HUES6 (cell line): ENCODE data around the gene TP63.

Experiments used
- H3K27ac ChIP-seq: 2 replicates; pipeline ENCODE4 v1.7.0; 2013; ENCODE audit warnings: low read depth, mild to moderate bottlenecking, low read length, inconsistent platforms
- H3K27me3 ChIP-seq: 2 replicates; pipeline ENCODE4 v1.6.1; 2013; ENCODE audit warnings: low read length; ENCODE audit not compliant: control insufficient read depth, insufficient read depth
- H3K36me3 ChIP-seq: 2 replicates; pipeline ENCODE4 v1.6.1; 2013; ENCODE audit warnings: low read length; ENCODE audit not compliant: control insufficient read depth, insufficient read depth
- H3K4me1 ChIP-seq: 2 replicates; pipeline ENCODE4 v1.6.1; 2013; ENCODE audit warnings: low read length; ENCODE audit not compliant: control insufficient read depth, insufficient read depth
- H3K4me3 ChIP-seq: 2 replicates; pipeline ENCODE4 v1.5.1; 2013; ENCODE audit warnings: low read depth, low read length
- H3K9ac ChIP-seq: one replicate; pipeline ENCODE4 v1.6.1; 2013; ENCODE audit warnings: mild to moderate bottlenecking, low read length
- H3K9me3 ChIP-seq: 2 replicates; pipeline ENCODE4 v1.6.1; 2013; ENCODE audit warnings: low read depth, low read length; ENCODE audit not compliant: control insufficient read depth, insufficient read depth

Gene TP63

DNA sequence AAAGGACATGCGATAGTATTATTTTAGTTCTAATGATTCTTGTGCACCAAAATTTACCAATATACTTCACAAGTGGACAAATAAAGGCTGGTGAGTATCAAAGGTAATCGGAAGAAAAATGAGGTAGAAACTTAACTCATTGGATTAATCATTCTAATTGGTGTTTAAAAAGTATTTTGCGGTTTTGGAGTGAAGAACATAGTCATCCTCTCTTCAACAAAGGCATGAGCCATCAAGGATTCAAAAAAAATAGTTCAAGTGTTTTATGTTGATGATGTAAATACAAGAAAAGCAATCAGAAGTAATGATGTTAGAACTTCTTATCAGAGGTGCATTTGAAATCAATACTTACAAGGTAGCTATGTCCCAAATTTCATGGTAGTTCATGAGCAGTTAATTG is 268.0 kb downstream of the TP63 start:
- no peak overlapping the region for H3K4me3 ChIP-seq
- no peaks in the 10 kb centered on the region for H3K36me3 ChIP-seq
- no peaks in the 10 kb centered on the region for H3K9me3 ChIP-seq
- peaks cover 6% of the 10 kb centered on the region; the same call in 1 of the 2 replicates for H3K4me1 ChIP-seq
- H3K9ac ChIP-seq, result no peak overlapping the region
- no peaks in the 10 kb centered on the region for H3K27me3 ChIP-seq
- H3K27ac ChIP-seq, result no peak overlapping the region

DNA sequence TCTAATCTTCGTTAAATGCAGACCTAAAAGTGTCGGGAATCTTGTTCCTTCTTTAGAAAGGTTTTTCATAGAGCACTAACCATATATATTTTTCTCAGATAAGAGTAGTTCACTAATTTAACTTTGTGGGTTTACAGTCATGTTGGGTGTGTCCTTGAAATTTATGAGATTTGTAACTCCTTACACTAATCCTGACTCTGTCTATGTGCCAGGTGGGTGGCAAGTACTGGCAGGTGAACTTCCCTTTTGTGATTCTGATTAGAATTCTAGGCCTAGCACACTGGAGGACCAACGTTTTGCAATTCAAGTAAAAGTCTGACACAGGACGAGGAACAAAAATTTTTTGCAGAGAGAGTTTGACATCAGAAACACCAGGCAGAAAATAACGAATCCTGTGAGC is 269.4 kb downstream of the TP63 start:
- no peaks in the 10 kb centered on the region for H3K27me3 ChIP-seq
- peaks cover 6% of the 10 kb centered on the region; the same call in 1 of the 2 replicates for H3K4me1 ChIP-seq
- no peak overlapping the region for H3K9ac ChIP-seq
- H3K36me3 ChIP-seq, result no peaks in the 10 kb centered on the region
- H3K9me3 ChIP-seq, result no peaks in the 10 kb centered on the region
- no peak overlapping the region for H3K27ac ChIP-seq
- no peak overlapping the region for H3K4me3 ChIP-seq

DNA sequence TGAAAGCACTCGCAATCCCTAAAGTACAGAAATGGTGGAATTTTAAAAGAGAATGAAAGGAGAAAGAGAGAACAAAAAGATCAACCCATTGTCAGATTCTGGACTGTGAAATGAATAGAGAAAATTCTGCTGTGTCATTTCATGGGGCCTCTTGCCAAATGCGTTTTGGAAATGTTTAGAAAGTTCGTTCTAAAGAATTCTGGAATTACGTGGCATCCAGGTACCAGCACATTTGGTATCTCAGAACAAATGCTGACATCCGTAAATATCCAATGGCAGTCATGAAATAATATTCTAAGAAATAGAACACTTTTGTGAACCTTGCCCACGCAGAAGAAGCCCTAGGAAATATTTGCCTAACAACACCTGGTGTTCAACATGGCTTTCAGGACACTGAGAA is 270.3 kb downstream of the TP63 start:
- Histone ChIP-seq H3K4me1 (peaks cover 6% of the 10 kb centered on the region; the same call in 1 of the 2 replicates), H3K9me3 (no peaks in the 10 kb centered on the region), H3K9ac (no peak overlapping the region), H3K27me3 (no peaks in the 10 kb centered on the region), H3K27ac (no peak overlapping the region), H3K4me3 (no peak overlapping the region), H3K36me3 (no peaks in the 10 kb centered on the region)

- Histone ChIP-seq H3K27ac (no peak overlapping the region), H3K9me3 (no peaks in the 10 kb centered on the region), H3K36me3 (no peaks in the 10 kb centered on the region), H3K9ac (no peak overlapping the region), H3K4me1 (peaks cover 6% of the 10 kb centered on the region; the same call in 1 of the 2 replicates), H3K27me3 (no peaks in the 10 kb centered on the region), H3K4me3 (no peak overlapping the region)
These were observed 271.3 kb downstream of the TP63 start for GRCh38 chr3:189902230-189903186.

DNA sequence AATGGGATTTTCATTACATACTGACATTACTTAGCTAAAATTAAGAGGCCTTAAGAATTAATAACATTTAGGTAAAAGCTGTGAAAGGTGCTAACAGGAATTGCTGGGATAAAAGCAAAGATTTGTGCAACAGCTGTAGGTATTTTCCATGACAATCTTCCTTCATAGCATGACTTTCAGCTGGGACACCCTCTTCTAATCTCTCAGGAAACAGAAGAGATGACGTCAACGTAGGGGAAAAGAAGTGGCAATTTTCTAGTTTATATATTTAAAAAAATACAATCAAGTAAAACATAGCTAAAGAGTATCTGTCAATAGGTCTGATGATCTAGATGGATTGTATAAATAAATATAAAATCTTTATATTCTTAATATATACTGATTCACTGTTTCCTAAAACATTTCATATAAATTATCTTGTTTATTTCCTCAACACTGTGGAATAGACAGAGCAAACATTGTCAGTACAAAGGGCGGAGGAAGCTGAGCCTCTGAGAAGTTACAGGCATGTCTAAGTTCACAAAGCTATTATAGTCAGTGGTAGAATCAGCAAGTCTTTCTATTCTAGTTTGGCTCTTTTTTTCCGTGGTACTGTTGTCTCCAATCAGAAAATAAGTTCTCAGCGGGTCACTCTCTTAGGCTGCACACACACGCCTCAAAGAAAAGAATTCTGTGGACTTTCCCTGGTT is 272.5 kb downstream of the TP63 start:
- Histone ChIP-seq H3K27ac (no peak overlapping the region), H3K4me1 (peaks cover 10% of the 10 kb centered on the region), H3K9ac (no peak overlapping the region), H3K27me3 (no peaks in the 10 kb centered on the region), H3K36me3 (no peaks in the 10 kb centered on the region), H3K9me3 (no peaks in the 10 kb centered on the region), H3K4me3 (no peak overlapping the region)

DNA sequence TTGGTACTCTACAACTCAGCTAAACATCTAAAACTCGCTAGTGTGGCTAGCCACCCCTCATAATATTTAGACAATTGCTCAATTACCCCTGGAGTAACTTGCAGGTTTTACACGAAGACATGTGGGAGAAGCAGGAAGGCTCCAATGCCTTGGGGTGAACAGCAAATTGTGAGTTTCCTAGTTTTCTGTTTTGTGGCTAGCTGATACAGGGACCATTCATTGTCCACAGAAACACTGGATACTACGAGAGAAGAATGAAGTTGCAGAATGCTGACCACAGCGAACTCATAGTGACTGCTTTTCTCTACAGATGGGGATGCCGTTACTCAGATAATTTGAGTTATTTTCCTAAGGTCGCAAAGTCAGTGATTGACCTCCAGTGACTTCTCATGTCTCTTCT is 276.6 kb downstream of the TP63 start:
- peaks cover 7% of the 10 kb centered on the region; the same call in 1 of the 2 replicates for H3K4me1 ChIP-seq
- H3K27ac ChIP-seq, result no peak overlapping the region
- no peak overlapping the region for H3K9ac ChIP-seq
- H3K4me3 ChIP-seq, result no peak overlapping the region
- no peaks in the 10 kb centered on the region for H3K9me3 ChIP-seq
- H3K36me3 ChIP-seq, result no peaks in the 10 kb centered on the region
- H3K27me3 ChIP-seq, result no peaks in the 10 kb centered on the region

DNA sequence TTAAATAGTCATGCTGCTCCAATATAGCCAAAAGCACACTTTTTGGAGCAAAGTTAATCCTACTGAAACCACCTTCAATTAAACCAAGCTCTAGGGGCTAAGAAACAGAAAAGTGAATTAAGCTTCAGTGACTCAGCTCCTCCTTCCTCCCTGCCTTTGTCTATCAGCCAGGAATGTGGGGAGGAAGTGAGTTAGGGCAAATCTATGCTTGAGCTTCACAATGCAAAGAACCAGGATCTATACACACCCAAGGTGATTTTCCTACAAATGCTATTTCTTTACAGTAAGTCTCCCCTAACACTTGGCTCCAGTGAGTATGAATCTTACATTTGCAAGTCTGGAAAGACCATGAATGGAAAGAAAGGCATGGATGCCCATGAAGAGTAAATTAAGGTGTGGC is 277.5 kb downstream of the TP63 start:
- Histone ChIP-seq H3K27me3 (no peaks in the 10 kb centered on the region), H3K4me3 (no peak overlapping the region), H3K4me1 (peaks cover 4% of the 10 kb centered on the region; the same call in 1 of the 2 replicates), H3K9me3 (no peaks in the 10 kb centered on the region), H3K27ac (no peak overlapping the region), H3K9ac (no peak overlapping the region), H3K36me3 (no peaks in the 10 kb centered on the region)

DNA sequence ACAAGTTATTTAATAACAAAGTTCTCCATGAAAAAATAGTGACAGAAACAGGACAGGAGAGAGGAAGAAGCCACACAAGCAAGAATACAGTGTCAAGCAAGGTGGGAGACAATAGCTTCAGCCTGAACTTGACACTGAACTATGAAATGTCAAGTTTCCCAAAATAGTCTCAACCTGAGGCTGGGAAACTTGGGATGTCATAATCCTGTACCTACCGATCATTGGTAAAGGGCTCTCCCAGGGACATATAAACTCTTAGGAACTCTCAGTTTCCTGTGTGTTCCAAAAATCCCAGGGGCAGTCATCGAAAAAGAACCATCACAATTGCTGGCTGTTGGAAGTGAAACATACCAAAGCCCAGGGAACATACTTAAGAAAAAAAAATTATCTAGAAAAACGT is 277.9 kb downstream of the TP63 start:
- H3K9ac ChIP-seq, result no peak overlapping the region
- H3K4me1 ChIP-seq, result peaks cover 4% of the 10 kb centered on the region; the same call in 1 of the 2 replicates
- H3K36me3 ChIP-seq, result no peaks in the 10 kb centered on the region
- H3K9me3 ChIP-seq, result no peaks in the 10 kb centered on the region
- H3K4me3 ChIP-seq, result no peak overlapping the region
- H3K27me3 ChIP-seq, result no peaks in the 10 kb centered on the region
- no peak overlapping the region for H3K27ac ChIP-seq

DNA sequence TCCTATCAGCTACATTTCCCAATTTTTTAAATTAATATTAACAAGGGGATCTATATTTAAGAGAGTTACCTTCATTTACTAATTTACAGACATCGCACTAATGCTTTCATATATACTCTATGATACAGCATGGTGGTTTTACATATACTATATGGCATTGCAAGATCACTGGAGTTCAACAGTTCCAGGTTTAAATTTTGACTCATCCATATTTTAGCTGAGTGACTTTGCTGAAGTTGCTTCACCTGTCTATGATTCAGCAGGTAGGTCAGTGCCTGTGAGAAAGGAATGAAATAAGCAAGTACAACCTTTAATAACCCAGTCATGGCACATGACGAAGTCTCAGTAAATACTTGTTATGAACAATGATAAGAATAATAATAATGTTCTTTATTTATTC is 278.4 kb downstream of the TP63 start:
- Histone ChIP-seq H3K4me3 (no peak overlapping the region), H3K36me3 (no peaks in the 10 kb centered on the region), H3K9ac (no peak overlapping the region), H3K4me1 (peaks cover 4% of the 10 kb centered on the region; the same call in 1 of the 2 replicates), H3K27ac (no peak overlapping the region), H3K27me3 (no peaks in the 10 kb centered on the region), H3K9me3 (no peaks in the 10 kb centered on the region)

DNA sequence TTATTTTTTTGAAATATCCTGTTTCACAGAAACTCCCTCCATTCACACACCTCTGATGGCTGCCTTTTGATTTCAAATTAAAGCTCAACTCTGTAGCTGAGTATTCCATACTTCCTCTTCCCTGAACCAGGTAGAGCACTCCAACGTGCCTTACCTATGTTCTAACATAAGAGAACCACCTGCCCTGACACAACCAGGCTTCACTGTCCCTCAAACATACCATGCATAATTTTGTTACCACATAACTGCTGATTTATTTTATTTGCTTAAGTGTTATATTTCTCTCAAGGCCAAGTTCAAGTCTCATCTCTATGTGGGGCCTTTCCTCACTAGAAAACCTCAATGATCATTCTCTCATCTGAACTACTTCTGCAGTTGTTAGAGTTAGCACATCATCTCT is 279.8 kb downstream of the TP63 start:
- Histone ChIP-seq H3K27ac (no peak overlapping the region), H3K9ac (no peak overlapping the region), H3K9me3 (no peaks in the 10 kb centered on the region), H3K36me3 (no peaks in the 10 kb centered on the region), H3K4me3 (no peak overlapping the region), H3K27me3 (no peaks in the 10 kb centered on the region), H3K4me1 (peaks cover 4% of the 10 kb centered on the region; the same call in 1 of the 2 replicates)

DNA sequence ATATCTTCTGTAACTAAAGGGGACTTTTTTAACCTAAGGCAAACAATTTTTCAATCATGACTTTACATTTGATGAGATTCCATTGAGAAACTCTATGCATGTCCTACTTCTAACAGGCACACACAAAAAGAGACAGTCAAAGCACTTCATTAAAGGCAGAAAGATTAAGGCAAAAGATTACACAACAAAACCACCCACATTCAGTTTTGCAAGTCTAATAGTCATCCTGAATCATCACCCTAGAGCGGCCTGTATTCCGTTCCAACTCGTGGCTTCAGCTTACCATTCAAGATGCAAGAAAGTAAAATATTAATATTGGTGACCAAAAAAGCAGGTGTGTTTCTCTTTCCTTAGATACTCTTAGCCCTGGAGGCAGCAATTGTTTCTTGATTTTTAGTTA is 283.6 kb downstream of the TP63 start:
- Histone ChIP-seq H3K27me3 (no peaks in the 10 kb centered on the region), H3K27ac (no peak overlapping the region), H3K9ac (no peak overlapping the region), H3K36me3 (no peaks in the 10 kb centered on the region), H3K4me3 (no peak overlapping the region), H3K4me1 (peaks cover 6% of the 10 kb centered on the region; the same call in 1 of the 2 replicates), H3K9me3 (no peaks in the 10 kb centered on the region)
